Endometrium (tissue), 2 donors: ENCODE data around the gene SKA1.

ENCODE experiments used
- FAIRE-seq: peaks from 2 replicates; lab custom pipeline; 2012; peaks lifted over from hg19 to GRCh38; lab: Jason Lieb, UNC
- donor health status: control.
- donor health status: control.

The SKA1 gene

DNA sequence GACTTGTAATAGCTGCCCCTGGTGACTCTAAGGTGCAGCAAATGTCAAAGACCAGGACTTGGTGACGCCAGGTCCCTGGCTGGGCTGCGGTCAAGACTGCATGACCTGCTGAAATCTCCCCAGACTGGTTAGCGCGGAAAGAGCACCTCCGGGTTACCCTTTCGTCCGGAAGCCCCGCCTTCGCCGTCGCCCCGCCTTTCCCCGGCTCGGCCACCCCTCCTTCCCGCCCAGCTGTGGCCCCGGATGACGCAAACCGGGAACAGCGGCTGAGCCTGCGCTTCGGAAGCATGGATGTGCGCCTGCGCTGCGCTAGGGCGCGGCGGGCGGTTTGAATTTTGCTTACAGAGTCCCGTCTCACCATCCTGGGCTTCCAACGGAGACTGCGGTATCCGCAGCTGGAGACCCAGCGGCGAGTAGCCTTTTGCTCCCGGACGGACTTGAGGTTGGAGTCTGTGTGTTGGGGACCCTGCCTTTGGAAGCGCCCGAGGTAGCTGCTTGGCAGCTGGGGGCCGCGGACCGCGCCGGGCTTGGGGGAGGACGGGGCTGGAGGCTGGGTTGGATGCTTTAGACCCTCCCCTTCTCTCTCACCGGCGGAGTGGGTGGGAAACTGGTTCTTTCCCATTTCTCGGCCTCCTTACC is at the start of gene SKA1:
Gene SKA1, plus strand, starts transcription at position 294 of the 639 bp plus-strand sequence. CDS start 785 bp downstream, outside the sequence.
- FAIRE-seq: peak; percentile 87

DNA sequence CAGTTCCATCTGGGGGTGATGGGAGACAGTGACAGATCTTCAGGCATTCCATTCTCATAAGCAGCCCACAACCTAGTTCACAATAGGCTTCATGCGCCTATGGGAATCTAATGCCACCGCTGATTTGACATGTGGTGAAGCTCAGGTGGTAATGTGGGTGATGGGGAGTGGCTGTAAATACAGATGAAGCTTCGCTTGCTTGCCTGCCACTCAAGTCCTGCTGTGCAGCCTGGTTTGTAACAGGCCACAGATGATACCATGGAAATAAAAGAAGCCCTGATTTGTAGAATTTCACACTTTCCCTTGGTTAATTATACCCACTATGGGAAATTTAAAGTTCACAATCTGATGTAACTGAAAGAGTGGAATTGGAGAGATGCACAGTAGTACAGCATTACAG is 46.9 kb upstream of the SKA1 start:
- FAIRE-seq: no peak

GRCh38 chr18:50330176-50330575 is 44.7 kb upstream of the SKA1 start:
- no peak for FAIRE-seq

- FAIRE-seq: no peak
Measured at GRCh38 chr18:50331691-50332090, 43.2 kb upstream of the SKA1 start.

DNA sequence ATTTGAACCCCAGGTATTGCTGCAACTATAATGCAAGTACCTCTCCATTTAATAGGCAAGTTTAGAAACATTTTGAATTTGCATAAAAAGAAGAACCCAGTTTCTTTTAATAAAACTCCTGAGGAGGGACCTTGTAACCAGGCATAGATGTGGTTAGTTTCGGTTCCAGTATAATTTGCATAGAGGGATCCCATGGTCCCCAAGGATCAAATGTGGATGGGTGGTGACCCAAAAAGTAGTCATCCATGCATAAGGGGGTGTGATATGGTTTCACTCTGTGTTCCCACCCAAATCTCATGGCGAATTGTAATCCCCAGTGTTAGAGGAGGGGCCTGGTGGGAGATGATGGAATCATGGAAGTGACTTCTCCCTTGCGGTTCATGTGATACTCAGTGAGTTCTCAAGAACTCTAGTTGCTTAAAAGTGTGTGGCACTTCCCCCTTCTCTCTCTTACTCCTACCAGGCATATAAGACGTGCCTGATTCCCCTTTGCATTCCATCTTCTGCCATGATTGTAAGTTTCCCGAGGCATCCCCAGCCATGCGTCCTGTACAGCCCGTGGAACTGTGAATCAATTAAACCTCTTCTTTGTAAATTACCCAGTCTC is 40.2 kb upstream of the SKA1 start:
- FAIRE-seq: no peak

DNA sequence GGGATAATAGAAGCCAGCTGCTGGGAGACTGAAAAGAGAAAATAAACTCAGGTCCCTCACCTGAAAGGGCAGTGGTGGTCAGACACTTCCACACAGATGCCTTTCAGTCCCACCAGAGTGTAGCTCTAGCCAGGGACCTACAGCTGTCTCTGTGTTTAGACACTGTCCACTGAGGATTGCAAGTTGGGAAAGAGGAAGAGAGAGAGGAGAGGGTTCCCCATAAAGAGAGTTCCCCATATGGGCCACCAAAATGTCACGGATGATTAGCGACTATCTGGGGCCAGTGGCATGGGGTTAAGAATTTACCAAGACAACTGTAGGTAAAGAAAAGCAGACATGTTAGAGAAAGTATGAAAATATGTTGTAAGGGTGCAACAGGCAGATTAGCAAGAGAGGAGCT is 36.7 kb upstream of the SKA1 start:
- no peak for FAIRE-seq

GRCh38 chr18:50338715-50339114 is 36.1 kb upstream of the SKA1 start:
- FAIRE-seq: no peak

- FAIRE-seq: no peak
Measured at GRCh38 chr18:50340078-50340477, 34.8 kb upstream of the SKA1 start.

- no peak for FAIRE-seq
Measured at GRCh38 chr18:50341443-50341842, 33.4 kb upstream of the SKA1 start.

GRCh38 chr18:50350699-50351098 is 24.1 kb upstream of the SKA1 start:
- FAIRE-seq: no peak

DNA sequence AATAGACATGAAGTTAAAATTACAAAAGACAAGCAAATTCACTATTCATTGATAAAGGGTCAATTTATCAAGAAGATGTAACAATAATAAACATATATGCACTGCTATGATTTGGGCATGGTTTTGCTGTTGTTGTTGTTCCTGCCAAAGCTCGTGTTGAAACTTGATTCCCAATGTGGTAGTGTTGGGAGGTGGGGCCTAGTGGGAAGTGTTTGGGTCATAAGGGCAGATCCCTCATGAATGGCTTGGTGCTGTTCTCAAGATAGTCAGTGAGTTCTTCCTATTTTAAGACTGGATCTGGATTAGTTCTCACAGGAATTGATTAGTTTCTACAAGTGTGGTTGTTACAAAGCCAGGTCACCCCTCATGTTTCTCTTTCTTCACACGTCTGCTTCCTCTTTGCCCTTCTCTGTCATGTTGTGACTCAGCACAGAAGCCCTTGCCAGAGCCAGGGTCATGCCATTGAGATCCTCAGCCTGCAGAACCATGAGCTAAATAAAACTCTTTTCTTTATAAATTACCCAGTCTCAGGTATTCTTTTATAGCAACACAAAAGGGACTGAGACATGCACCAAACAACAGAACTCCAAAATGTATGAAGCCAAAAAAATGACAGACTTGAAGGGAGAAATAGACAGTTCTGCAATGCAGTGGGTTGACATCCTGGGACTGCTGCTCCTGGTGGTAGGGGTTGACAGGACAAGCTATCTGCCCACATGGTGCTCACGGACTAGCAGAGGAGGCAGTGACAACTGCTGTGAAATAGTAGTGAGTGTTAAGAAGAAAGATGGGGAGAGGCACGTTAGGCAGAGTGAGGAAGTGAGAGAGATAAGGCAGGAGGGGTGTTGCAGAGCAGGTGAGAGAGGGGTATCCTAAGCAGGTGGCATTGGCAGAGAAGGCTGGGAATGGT is 18.6 kb upstream of the SKA1 start:
- FAIRE-seq: no peak

DNA sequence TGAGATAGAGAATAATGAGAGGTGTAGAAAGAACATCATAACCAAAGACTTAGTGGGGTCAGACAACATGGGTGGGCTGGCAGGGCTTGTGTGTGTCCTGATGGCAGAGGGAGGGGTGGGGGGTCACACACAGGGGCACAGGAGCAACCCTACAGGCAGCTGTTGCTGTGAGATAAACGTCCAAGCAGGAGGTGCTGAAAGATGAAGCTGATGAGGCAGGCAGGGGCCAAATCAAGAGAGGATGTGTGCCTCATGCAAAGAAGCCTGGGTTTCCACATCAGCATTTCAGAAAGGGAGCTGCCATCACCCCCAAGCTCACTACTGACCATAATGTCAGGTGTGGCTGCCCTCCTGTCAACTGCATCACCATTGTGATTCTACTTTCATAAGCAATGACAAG is 16.0 kb upstream of the SKA1 start:
- no peak for FAIRE-seq

- no peak for FAIRE-seq
Measured at GRCh38 chr18:50359806-50360205, 15.0 kb upstream of the SKA1 start.

DNA sequence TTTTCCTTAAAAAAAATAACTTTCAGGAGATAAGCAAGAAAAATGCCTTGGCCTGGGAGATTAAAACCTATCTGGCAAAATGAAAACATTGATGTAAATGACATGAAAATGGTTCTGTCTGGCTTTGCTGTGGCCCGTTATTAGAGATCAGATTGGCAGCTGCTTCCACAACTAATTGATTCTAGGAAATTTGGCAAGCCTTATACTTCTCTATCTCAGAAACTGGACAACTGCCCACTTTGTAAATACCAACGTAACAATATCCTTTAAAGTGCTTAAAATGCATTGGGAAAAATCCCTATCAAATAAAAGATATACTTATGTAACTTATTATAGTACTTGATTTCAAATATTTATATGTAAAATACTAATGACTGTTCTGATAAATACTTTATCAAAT is 14.2 kb upstream of the SKA1 start:
- FAIRE-seq: no peak

GRCh38 chr18:50369672-50370071 is 5.2 kb upstream of the SKA1 start:
- FAIRE-seq: no peak

GRCh38 chr18:50372743-50373142 is 2.1 kb upstream of the SKA1 start:
- no peak for FAIRE-seq

DNA sequence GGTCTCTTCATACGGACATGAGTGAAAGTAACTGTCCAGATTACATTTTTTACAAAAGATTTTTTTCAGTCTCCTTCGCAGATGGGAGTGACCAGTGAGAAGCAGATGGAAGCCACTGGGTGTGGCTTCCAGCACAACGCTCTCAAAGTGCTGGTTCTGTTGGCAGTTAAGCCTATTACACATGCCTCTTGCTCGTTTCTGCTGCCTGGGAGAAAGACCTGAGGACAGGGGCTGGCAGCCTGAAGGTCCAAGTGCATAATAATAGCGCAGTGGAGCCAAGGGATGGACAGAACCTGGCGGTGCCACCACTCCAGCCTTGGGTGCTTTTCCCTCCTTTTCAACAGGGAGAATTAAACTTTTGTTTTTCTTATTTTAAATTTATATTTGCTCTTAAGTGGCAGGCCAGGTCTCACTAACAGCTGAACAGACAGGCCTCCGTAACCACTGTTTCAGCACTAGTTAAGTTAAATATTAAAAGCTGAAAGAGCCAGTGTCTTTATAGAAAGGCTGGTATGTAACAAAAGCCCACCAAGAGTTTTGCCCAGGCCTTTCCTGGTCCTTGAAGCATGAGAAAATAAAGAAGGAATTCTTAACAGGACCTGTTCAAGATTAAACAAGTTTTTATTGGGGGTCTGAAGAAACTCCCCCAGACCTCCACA is 1.2 kb upstream of the SKA1 start:
- no peak for FAIRE-seq

- FAIRE-seq: no peak
Measured at GRCh38 chr18:50374220-50374752, 560 bp upstream of the SKA1 start.

DNA sequence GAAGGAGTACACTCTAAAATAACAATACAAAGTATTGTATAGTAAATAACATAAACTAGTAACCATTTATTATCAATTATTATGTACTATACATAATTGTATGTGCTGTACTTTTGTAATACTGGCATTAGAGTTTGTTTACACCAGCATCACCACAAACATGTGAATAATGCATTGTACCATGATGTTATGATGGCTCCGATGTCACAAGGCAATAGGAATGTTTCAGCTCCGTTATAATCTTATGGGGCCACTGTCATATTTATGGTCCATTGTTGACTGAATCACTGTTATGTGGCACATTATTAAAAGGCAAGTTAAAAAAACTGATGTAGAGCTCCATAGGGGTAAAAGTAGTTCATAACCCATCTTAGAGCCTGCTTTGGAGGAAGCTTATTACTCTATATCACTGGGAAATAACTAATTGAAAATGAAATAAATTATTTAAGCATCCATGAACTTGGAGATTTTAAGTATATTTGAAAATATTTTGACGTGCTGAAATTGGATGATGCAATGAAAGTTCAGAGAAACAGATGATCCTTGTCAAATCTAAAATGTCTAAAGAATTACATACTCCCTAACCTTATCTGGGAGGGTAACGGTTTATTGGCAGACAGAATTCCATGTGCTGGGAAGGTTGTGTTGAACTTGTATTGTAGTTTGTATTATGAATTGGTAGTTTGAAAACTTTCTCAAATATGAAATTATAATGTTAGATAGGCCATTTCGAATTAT is 2.4 kb downstream of the SKA1 start:
- no peak for FAIRE-seq

DNA sequence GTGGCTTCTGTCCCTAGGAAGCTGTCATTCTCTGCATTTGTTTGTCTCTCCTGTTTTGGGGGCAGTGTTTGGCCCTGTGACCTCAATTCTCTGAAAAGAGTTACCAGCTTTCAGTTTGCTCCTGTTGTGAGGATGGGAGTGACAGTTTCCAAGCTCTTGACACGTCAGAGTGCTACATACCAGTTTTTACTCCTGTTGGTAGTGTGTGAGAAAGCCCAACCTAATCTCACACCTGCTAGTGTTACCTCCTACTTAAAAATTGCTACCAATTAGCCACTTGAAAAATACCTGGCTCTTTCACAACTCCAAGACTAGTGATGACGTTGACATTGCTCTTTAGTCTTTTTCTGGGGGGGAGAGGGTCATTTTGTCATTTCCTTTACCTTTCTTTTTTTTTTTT is 14.1 kb downstream of the SKA1 start:
- no peak for FAIRE-seq

- no peak for FAIRE-seq
Measured at GRCh38 chr18:50393802-50394201, 19.0 kb downstream of the SKA1 start.

DNA sequence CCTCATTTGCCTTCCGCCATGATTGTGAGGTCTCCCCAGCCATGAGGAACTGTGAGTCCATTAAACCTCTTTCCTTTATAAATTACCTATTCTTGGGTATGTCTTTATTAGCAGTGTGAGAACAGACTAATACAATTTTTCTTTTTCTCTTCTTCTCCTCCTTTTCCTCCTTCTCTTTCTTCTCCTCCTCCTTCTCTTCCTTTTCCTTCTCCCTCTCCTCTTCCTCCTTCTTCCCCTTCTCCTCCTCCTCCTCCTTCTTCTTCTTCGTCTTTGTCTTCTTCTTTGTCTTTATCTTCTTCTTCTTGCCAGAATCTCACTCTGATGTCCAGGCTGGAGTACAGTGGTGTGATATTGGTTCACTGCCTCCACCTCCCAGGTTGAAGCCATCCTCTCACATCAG is 20.2 kb downstream of the SKA1 start:
- no peak for FAIRE-seq
